HepG2 (cell line): ENCODE data around the gene ZBTB22. TPM values are rescaled to one million over a fixed set of nuclear protein-coding genes. Genes with fewer than 3 reads are reported as not detected.

Experiments
- DMTF1 ChIP-seq: sonication (generic); formaldehyde crosslinking; IDR thresholded peaks from 2 replicates; pipeline ENCODE4 v1.4.0; 2020; ENCODE audit warnings: mild to moderate bottlenecking, missing genetic modification reagents
- GLMP ChIP-seq: sonication (generic); formaldehyde crosslinking; IDR thresholded peaks from 2 replicates; pipeline ENCODE4 v1.9.0; 2021; ENCODE audit warnings: missing genetic modification reagents, mild to moderate bottlenecking, borderline replicate concordance
- HMG20A ChIP-seq: IDR thresholded peaks from 2 replicates; pipeline ENCODE4 v1.6.1; 2016; ENCODE audit warnings: borderline replicate concordance
- LRRFIP1 ChIP-seq: sonication (generic); formaldehyde crosslinking; conservative IDR thresholded peaks from 2 replicates; pipeline ENCODE4 v1.4.0; 2020; ENCODE audit warnings: missing genetic modification reagents
- NAIF1 ChIP-seq: sonication (generic); formaldehyde crosslinking; IDR thresholded peaks from 2 replicates; pipeline ENCODE4 v1.5.0; 2020; ENCODE audit warnings: mild to moderate bottlenecking, missing genetic modification reagents, borderline replicate concordance
- NCOA1 ChIP-seq: sonication (generic); formaldehyde crosslinking; IDR thresholded peaks from 2 replicates; pipeline ENCODE4 v1.9.0; 2021; ENCODE audit warnings: missing genetic modification reagents
- NCOA5 ChIP-seq: sonication (generic); formaldehyde crosslinking; IDR thresholded peaks from 2 replicates; pipeline ENCODE4 v1.4.0; 2020; ENCODE audit warnings: missing genetic modification reagents
- NFYB ChIP-seq: sonication (generic); formaldehyde crosslinking; IDR thresholded peaks from 2 replicates; pipeline ENCODE4 v1.4.0; 2020; ENCODE audit warnings: missing genetic modification reagents
- PHF21A ChIP-seq: sonication (generic); formaldehyde crosslinking; IDR thresholded peaks from 2 replicates; pipeline ENCODE4 v1.5.0; 2020; ENCODE audit warnings: mild to moderate bottlenecking, missing genetic modification reagents
- RFXAP ChIP-seq: sonication (generic); formaldehyde crosslinking; IDR thresholded peaks from 2 replicates; pipeline ENCODE4 v1.4.0; 2020; ENCODE audit warnings: missing genetic modification reagents, borderline replicate concordance
- TP53 ChIP-seq: sonication (generic); formaldehyde crosslinking; conservative IDR thresholded peaks from 2 replicates; pipeline ENCODE4 v1.4.0; 2020; ENCODE audit warnings: missing genetic modification reagents
- TSC22D2 ChIP-seq: sonication (generic); formaldehyde crosslinking; IDR thresholded peaks from 2 replicates; pipeline ENCODE4 v1.5.1; 2020; ENCODE audit warnings: missing genetic modification reagents, mild to moderate bottlenecking, borderline replicate concordance
- ZFX ChIP-seq: sonication (generic); formaldehyde crosslinking; IDR thresholded peaks from 2 replicates; pipeline ENCODE4 v1.4.0; 2020; ENCODE audit warnings: mild to moderate bottlenecking, low read depth, missing genetic modification reagents, moderate library complexity
- ZNF138 ChIP-seq: sonication (generic); formaldehyde crosslinking; IDR thresholded peaks from 2 replicates; pipeline ENCODE4 v1.5.0; 2020; ENCODE audit warnings: mild to moderate bottlenecking, low read depth, missing genetic modification reagents
- ZNF253 ChIP-seq: sonication (generic); formaldehyde crosslinking; IDR thresholded peaks from 2 replicates; pipeline ENCODE4 v1.8.0; 2022; ENCODE audit warnings: mild to moderate bottlenecking, missing genetic modification reagents, borderline replicate concordance
- ZNF788 ChIP-seq: sonication (generic); formaldehyde crosslinking; IDR thresholded peaks from 2 replicates; pipeline ENCODE4 v1.5.0; 2020; ENCODE audit warnings: mild to moderate bottlenecking, missing genetic modification reagents, borderline replicate concordance
- polyA plus RNA-seq, 8 experiments: library from polyadenylated mRNA; depleted of rRNA in 3 of 8; stranded (reverse) in 7 of 8; unstranded in 1 of 8; fragments of >200 nt; fragmentation: Illumina TruSeq in 4 of 8; extraction: Trizol in 4 of 8; gene quantifications; 2 replicates each; pipeline versions ENCODE4 v1.2.1 to v1.2.3, GENCODE V29; 2011 to 2016; ENCODE audit warnings: low read depth in 4 of 8, missing spikeins in 1 of 8, mixed read lengths in 1 of 8; ENCODE audit not compliant: insufficient read depth in 1 of 8
- total RNA-seq, 5 experiments: library from RNA; depleted of rRNA; stranded (reverse); fragments of >200 nt; fragmentation: Illumina TruSeq; extraction: Trizol; gene quantifications; 2 replicates each; pipeline ENCODE4 v1.2.3, GENCODE V29; 2016; ENCODE audit warnings: low read depth in 1 of 5
- TF ChIP-seq, protein P1 (sequence below): sonication (generic); formaldehyde crosslinking; IDR thresholded peaks from 2 replicates; pipeline ENCODE4 v1.8.0; 2022; ENCODE audit warnings: mild to moderate bottlenecking, missing genetic modification reagents, borderline replicate concordance
- TF ChIP-seq, protein P2 (sequence below): sonication (generic); formaldehyde crosslinking; IDR thresholded peaks from 2 replicates; pipeline ENCODE4 v1.5.0; 2020; ENCODE audit warnings: mild to moderate bottlenecking, missing genetic modification reagents

Gene ZBTB22
- total and polyA plus RNA-seq, 2 of the 13 experiments (the other 11 are each of a cell fraction or from before 2014, with no cell fraction given) = 8.0 to 10.6 TPM

- TF ChIP-seq DMTF1 (peak; percentile 41; the same call in 1 of the 2 replicates), NFYB (CRISPR knock-in tag) (peak; percentile 47), RFXAP (CRISPR knock-in tag) (peak; percentile 55; the same call in 1 of the 2 replicates), LRRFIP1 (CRISPR knock-in tag) (no peak), NCOA1 (no peak), GLMP (0 out of 2 replicates have a peak, but pooled peaks have one; percentile 3), HMG20A (peak; percentile 24; the same call in 1 of the 2 replicates), ZFX (CRISPR knock-in tag) (peak; percentile 78), ZNF253 (CRISPR knock-in tag) (no peak; the same call in 1 of the 2 replicates), PHF21A (CRISPR knock-in tag) (peak; percentile 79), TP53 (CRISPR knock-in tag) (peak; percentile 65; the same call in 1 of the 2 replicates), TSC22D2 (peak; percentile 76; the same call in 1 of the 2 replicates), ZNF788 (CRISPR knock-in tag) (peak; percentile 92), NCOA5 (CRISPR knock-in tag) (peak; percentile 94), NAIF1 (CRISPR knock-in tag) (peak; percentile 74), ZNF138 (CRISPR knock-in tag) (no peak)
- TF ChIP-seq, protein P1, sequence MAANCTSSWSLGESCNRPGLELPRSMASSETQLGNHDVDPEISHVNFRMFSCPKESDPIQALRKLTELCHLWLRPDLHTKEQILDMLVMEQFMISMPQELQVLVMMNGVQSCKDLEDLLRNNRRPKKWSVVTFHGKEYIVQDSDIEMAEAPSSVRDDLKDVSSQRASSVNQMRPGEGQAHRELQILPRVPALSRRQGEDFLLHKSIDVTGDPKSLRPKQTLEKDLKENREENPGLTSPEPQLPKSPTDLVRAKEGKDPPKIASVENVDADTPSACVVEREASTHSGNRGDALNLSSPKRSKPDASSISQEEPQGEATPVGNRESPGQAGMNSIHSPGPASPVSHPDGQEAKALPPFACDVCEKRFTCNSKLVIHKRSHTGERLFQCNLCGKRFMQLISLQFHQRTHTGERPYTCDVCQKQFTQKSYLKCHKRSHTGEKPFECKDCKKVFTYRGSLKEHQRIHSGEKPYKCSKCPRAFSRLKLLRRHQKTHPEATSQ (CRISPR knock-in tag) = no peak; the same call in 1 of the 2 replicates
- TF ChIP-seq, protein P2, sequence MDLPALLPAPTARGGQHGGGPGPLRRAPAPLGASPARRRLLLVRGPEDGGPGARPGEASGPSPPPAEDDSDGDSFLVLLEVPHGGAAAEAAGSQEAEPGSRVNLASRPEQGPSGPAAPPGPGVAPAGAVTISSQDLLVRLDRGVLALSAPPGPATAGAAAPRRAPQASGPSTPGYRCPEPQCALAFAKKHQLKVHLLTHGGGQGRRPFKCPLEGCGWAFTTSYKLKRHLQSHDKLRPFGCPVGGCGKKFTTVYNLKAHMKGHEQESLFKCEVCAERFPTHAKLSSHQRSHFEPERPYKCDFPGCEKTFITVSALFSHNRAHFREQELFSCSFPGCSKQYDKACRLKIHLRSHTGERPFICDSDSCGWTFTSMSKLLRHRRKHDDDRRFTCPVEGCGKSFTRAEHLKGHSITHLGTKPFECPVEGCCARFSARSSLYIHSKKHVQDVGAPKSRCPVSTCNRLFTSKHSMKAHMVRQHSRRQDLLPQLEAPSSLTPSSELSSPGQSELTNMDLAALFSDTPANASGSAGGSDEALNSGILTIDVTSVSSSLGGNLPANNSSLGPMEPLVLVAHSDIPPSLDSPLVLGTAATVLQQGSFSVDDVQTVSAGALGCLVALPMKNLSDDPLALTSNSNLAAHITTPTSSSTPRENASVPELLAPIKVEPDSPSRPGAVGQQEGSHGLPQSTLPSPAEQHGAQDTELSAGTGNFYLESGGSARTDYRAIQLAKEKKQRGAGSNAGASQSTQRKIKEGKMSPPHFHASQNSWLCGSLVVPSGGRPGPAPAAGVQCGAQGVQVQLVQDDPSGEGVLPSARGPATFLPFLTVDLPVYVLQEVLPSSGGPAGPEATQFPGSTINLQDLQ (CRISPR knock-in tag) = 0 out of 2 replicates have a peak, but pooled peaks have one; percentile 56
Observed at GRCh38 chr6:33299237-33299944, 18.2 kb downstream of the ZBTB22 start (continued).
